HepG2 (cell line): ENCODE data around the gene MYL6. TPM values are rescaled to one million over a fixed set of nuclear protein-coding genes. Genes with fewer than 3 reads are reported as not detected.

Source experiments
- ATM ChIP-seq: fragments of 450-650 bp; IDR thresholded peaks from 2 replicates; pipeline ENCODE4 v1.7.1; 2017; ENCODE audit warnings: mild to moderate bottlenecking, borderline replicate concordance
- BRD4 ChIP-seq: sonication (generic); formaldehyde crosslinking; IDR thresholded peaks from 2 replicates; pipeline ENCODE4 v1.4.0; 2020; ENCODE audit warnings: missing genetic modification reagents
- CENPT ChIP-seq: sonication (generic); formaldehyde crosslinking; IDR thresholded peaks from 2 replicates; pipeline ENCODE4 v1.8.0; 2022; ENCODE audit warnings: low read depth, mild to moderate bottlenecking, moderate library complexity, missing genetic modification reagents
- DMAP1 ChIP-seq: IDR thresholded peaks from 2 replicates; pipeline ENCODE4 v1.6.1; 2016
- ELF4 ChIP-seq: sonication (generic); formaldehyde crosslinking; IDR thresholded peaks from 2 replicates; pipeline ENCODE4 v1.5.0; 2020; ENCODE audit warnings: missing genetic modification reagents, mild to moderate bottlenecking, moderate library complexity, borderline replicate concordance
- PTBP1 ChIP-seq: fragments of 200-400 bp; formaldehyde crosslinking; IDR thresholded peaks from 2 replicates; pipeline ENCODE4 v1.6.1; 2018; ENCODE audit warnings: low read length, low read depth; ENCODE audit not compliant: poor library complexity, severe bottlenecking
- RXRA ChIP-seq: sonication (generic); formaldehyde crosslinking; IDR thresholded peaks from 2 replicates; pipeline ENCODE4 v1.5.1; 2020; ENCODE audit warnings: missing genetic modification reagents
- SALL2 ChIP-seq: sonication (generic); formaldehyde crosslinking; IDR thresholded peaks from 2 replicates; pipeline ENCODE4 v1.8.1; 2023; ENCODE audit warnings: mild to moderate bottlenecking, missing genetic modification reagents, inconsistent platforms
- TAF1 ChIP-seq: sonication (generic); formaldehyde crosslinking; IDR thresholded peaks from 2 replicates; pipeline ENCODE4 v1.4.0; 2020; ENCODE audit warnings: missing genetic modification reagents
- XRCC5 ChIP-seq: fragments of 200-400 bp; formaldehyde crosslinking; optimal IDR thresholded peaks from 2 replicates; pipeline ENCODE3; 2017; ENCODE audit warnings: mild to moderate bottlenecking, low read length
- ZMYM3 ChIP-seq: sonication (generic); formaldehyde crosslinking; IDR thresholded peaks from 2 replicates; pipeline ENCODE4 v1.5.1; 2020; ENCODE audit warnings: mild to moderate bottlenecking, missing genetic modification reagents
- ZNF333 ChIP-seq: sonication (generic); formaldehyde crosslinking; IDR thresholded peaks from 2 replicates; pipeline ENCODE4 v1.4.0; 2020; ENCODE audit warnings: mild to moderate bottlenecking, missing genetic modification reagents, borderline replicate concordance
- ZNF354B ChIP-seq: sonication (generic); formaldehyde crosslinking; IDR thresholded peaks from 2 replicates; pipeline ENCODE4 v1.8.0; 2022; ENCODE audit warnings: mild to moderate bottlenecking, missing genetic modification reagents
- ZNF782 ChIP-seq: sonication (generic); formaldehyde crosslinking; IDR thresholded peaks from 2 replicates; pipeline ENCODE4 v1.4.0; 2020; ENCODE audit warnings: missing genetic modification reagents, mild to moderate bottlenecking, borderline replicate concordance
- ZNF841 ChIP-seq: sonication (generic); formaldehyde crosslinking; IDR thresholded peaks from 2 replicates; pipeline ENCODE4 v1.8.1; 2023; ENCODE audit warnings: missing genetic modification reagents, borderline replicate concordance
- ZNF883 ChIP-seq: sonication (generic); formaldehyde crosslinking; IDR thresholded peaks from 2 replicates; pipeline ENCODE4 v1.5.1; 2020; ENCODE audit warnings: mild to moderate bottlenecking, missing genetic modification reagents; ENCODE audit errors: not compliant biosample characterization
- polyA plus RNA-seq, 8 experiments: library from polyadenylated mRNA; depleted of rRNA in 3 of 8; stranded (reverse) in 7 of 8; unstranded in 1 of 8; fragments of >200 nt; fragmentation: Illumina TruSeq in 4 of 8; extraction: Trizol in 4 of 8; gene quantifications; 2 replicates each; pipeline versions ENCODE4 v1.2.1 to v1.2.3, GENCODE V29; 2011 to 2016; ENCODE audit warnings: low read depth in 4 of 8, missing spikeins in 1 of 8, mixed read lengths in 1 of 8; ENCODE audit not compliant: insufficient read depth in 1 of 8
- total RNA-seq, 5 experiments: library from RNA; depleted of rRNA; stranded (reverse); fragments of >200 nt; fragmentation: Illumina TruSeq; extraction: Trizol; gene quantifications; 2 replicates each; pipeline ENCODE4 v1.2.3, GENCODE V29; 2016; ENCODE audit warnings: low read depth in 1 of 5
- TF ChIP-seq, protein P1 (sequence below): sonication (generic); formaldehyde crosslinking; IDR thresholded peaks from 2 replicates; pipeline ENCODE4 v1.8.0; 2022; ENCODE audit warnings: mild to moderate bottlenecking, missing genetic modification reagents, moderate library complexity
- TF ChIP-seq, protein P2 (sequence below): sonication (generic); formaldehyde crosslinking; IDR thresholded peaks from 2 replicates; pipeline ENCODE4 v1.4.0; 2020; ENCODE audit warnings: missing genetic modification reagents, borderline replicate concordance
- TF ChIP-seq, protein P3 (sequence below): sonication (generic); formaldehyde crosslinking; IDR thresholded peaks from 2 replicates; pipeline ENCODE4 v1.5.0; 2020; ENCODE audit warnings: missing genetic modification reagents, mild to moderate bottlenecking, borderline replicate concordance
- TF ChIP-seq, protein P4 (sequence below): sonication (generic); formaldehyde crosslinking; IDR thresholded peaks from 2 replicates; pipeline ENCODE4 v1.4.0; 2020; ENCODE audit warnings: mild to moderate bottlenecking, missing genetic modification reagents
- TF ChIP-seq, protein P5 (sequence below): sonication (generic); formaldehyde crosslinking; IDR thresholded peaks from 2 replicates; pipeline ENCODE4 v1.4.0; 2020; ENCODE audit warnings: low read depth, mild to moderate bottlenecking, missing genetic modification reagents
- TF ChIP-seq, protein P6 (sequence below): sonication (generic); formaldehyde crosslinking; IDR thresholded peaks from 2 replicates; pipeline ENCODE4 v1.8.1; 2023; ENCODE audit warnings: mild to moderate bottlenecking, inconsistent platforms, moderate library complexity, missing genetic modification reagents, borderline replicate concordance

The MYL6 gene
- total and polyA plus RNA-seq, 2 of the 13 experiments (the other 11 are each of a cell fraction or from before 2014, with no cell fraction given): 1,127 to 1,192 TPM

DNA sequence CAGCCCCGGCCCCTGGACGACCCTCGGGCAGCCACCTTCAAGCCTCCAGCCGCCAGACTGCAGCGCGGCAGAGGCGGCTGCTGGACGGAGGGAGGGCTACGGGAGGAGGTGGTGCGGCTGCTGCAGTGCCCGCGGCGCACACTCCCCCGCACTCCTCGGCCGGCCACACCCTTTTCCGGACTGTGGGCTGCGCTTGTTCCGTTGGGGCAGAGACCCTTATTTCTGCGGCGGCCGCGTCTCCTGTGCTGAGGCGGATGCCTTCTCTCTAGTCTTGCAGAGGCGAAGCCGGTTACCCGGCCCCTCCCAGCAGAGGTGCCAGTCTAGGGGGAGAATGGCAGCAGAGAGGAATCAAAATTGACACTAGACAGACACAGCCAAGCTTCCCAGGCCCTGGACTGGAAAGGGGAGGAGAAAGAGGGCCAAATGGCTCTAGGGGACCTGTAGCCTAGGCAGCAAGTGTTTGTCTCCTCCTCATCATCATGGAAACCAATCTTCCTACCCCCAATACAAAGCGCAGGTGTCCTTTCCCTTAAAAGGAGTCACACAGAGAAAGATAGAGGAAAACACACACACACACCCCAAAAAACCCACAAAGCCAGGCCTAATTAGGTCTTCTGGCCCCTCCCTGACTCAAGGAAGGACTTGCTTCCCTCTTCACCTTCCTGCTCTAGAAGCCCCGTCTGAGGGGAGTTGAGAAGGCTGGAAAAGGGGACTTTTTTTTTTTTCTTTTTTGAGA is 28.8 kb upstream of the MYL6 start (continued):
- TF ChIP-seq, protein P1, sequence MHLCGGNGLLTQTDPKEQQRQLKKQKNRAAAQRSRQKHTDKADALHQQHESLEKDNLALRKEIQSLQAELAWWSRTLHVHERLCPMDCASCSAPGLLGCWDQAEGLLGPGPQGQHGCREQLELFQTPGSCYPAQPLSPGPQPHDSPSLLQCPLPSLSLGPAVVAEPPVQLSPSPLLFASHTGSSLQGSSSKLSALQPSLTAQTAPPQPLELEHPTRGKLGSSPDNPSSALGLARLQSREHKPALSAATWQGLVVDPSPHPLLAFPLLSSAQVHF: no peak
- TF ChIP-seq ELF4 (CRISPR knock-in tag): no peak
- no peak for TF ChIP-seq SALL2
- TF ChIP-seq TAF1 (CRISPR knock-in tag): peak; percentile 62; the same call in 1 of the 2 replicates
- TF ChIP-seq ZNF354B (CRISPR knock-in tag): no peak
- TF ChIP-seq ZNF333 (CRISPR knock-in tag): no peak
- TF ChIP-seq, protein P2, sequence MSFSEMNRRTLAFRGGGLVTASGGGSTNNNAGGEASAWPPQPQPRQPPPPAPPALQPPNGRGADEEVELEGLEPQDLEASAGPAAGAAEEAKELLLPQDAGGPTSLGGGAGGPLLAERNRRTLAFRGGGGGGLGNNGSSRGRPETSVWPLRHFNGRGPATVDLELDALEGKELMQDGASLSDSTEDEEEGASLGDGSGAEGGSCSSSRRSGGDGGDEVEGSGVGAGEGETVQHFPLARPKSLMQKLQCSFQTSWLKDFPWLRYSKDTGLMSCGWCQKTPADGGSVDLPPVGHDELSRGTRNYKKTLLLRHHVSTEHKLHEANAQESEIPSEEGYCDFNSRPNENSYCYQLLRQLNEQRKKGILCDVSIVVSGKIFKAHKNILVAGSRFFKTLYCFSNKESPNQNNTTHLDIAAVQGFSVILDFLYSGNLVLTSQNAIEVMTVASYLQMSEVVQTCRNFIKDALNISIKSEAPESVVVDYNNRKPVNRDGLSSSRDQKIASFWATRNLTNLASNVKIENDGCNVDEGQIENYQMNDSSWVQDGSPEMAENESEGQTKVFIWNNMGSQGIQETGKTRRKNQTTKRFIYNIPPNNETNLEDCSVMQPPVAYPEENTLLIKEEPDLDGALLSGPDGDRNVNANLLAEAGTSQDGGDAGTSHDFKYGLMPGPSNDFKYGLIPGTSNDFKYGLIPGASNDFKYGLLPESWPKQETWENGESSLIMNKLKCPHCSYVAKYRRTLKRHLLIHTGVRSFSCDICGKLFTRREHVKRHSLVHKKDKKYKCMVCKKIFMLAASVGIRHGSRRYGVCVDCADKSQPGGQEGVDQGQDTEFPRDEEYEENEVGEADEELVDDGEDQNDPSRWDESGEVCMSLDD: no peak
- no peak for TF ChIP-seq PTBP1
- no peak for TF ChIP-seq ZNF841
- TF ChIP-seq, protein P3, sequence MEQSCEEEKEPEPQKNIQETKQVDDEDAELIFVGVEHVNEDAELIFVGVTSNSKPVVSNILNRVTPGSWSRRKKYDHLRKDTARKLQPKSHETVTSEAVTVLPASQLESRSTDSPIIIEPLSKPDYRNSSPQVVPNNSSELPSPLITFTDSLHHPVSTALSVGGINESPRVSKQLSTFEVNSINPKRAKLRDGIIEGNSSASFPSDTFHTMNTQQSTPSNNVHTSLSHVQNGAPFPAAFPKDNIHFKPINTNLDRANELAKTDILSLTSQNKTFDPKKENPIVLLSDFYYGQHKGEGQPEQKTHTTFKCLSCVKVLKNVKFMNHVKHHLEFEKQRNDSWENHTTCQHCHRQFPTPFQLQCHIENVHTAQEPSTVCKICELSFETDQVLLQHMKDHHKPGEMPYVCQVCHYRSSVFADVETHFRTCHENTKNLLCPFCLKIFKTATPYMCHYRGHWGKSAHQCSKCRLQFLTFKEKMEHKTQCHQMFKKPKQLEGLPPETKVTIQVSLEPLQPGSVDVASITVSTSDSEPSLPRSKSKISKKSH (CRISPR knock-in tag): no peak
- no peak for TF ChIP-seq BRD4
- 0 out of 2 replicates have a peak, but pooled peaks have one; percentile 51 for TF ChIP-seq ZMYM3 (CRISPR knock-in tag)
- TF ChIP-seq, protein P4, sequence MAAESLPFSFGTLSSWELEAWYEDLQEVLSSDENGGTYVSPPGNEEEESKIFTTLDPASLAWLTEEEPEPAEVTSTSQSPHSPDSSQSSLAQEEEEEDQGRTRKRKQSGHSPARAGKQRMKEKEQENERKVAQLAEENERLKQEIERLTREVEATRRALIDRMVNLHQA (CRISPR knock-in tag): no peak
- no peak; the same call in 1 of the 2 replicates for TF ChIP-seq DMAP1
- no peak for TF ChIP-seq CENPT (CRISPR knock-in tag)
- TF ChIP-seq, protein P5, sequence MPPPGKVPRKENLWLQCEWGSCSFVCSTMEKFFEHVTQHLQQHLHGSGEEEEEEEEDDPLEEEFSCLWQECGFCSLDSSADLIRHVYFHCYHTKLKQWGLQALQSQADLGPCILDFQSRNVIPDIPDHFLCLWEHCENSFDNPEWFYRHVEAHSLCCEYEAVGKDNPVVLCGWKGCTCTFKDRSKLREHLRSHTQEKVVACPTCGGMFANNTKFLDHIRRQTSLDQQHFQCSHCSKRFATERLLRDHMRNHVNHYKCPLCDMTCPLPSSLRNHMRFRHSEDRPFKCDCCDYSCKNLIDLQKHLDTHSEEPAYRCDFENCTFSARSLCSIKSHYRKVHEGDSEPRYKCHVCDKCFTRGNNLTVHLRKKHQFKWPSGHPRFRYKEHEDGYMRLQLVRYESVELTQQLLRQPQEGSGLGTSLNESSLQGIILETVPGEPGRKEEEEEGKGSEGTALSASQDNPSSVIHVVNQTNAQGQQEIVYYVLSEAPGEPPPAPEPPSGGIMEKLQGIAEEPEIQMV (CRISPR knock-in tag): no peak
- no peak for TF ChIP-seq ATM
- no peak for TF ChIP-seq ZNF782 (CRISPR knock-in tag)
- no peak for TF ChIP-seq ZNF883 (CRISPR knock-in tag)
- no peak for TF ChIP-seq RXRA
- TF ChIP-seq, protein P6, sequence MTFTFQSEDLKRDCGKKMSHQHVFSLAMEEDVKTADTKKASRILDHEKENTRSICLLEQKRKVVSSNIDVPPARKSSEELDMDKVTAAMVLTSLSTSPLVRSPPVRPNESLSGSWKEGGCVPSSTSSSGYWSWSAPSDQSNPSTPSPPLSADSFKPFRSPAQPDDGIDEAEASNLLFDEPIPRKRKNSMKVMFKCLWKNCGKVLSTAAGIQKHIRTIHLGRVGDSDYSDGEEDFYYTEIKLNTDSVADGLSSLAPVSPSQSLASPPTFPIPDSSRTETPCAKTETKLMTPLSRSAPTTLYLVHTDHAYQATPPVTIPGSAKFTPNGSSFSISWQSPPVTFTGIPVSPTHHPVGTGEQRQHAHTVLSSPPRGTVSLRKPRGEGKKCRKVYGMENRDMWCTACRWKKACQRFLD (CRISPR knock-in tag): no peak
- peak; percentile 15 for TF ChIP-seq XRCC5
